Hepatocyte (in vitro differentiated cells): Measurements from ENCODE around the gene KRTAP3-2.

Experiments
- CTCF ChIP-seq: fragments of 200-600 bp; sonication (generic); IDR thresholded peaks from 2 replicates; pipeline ENCODE4 v1.5.1; 2016; ENCODE audit warnings: antibody characterized with exemption, mild to moderate bottlenecking; ENCODE audit not compliant: poor library complexity
- EZH2 ChIP-seq: fragments of 200-600 bp; sonication (generic); IDR thresholded peaks from 2 replicates; pipeline ENCODE4 v1.6.1; 2016; ENCODE audit warnings: antibody characterized with exemption, mild to moderate bottlenecking, borderline replicate concordance
- EZH2phosphoT487 ChIP-seq: fragments of 200-600 bp; sonication (generic); IDR thresholded peaks from one replicate; pipeline ENCODE4 v1.6.1; 2018; ENCODE audit warnings: antibody characterized with exemption, mild to moderate bottlenecking, low read depth, moderate library complexity; ENCODE audit not compliant: unreplicated experiment, severe bottlenecking

GRCh38 chr17:40952661-40953060 lies 47.0 kb downstream of the KRTAP3-2 start:
- no peak for TF ChIP-seq CTCF
- no peak for TF ChIP-seq EZH2
- no peak for TF ChIP-seq EZH2phosphoT487
